ENCODE results near the gene ALDH4A1. TPM values are rescaled to one million over a fixed set of nuclear protein-coding genes. Genes with fewer than 3 reads are reported as not detected.

Gene ALDH4A1
- total RNA-seq, 2 donors from 2014 or later, result 4.7 to 15.5 TPM

DNA sequence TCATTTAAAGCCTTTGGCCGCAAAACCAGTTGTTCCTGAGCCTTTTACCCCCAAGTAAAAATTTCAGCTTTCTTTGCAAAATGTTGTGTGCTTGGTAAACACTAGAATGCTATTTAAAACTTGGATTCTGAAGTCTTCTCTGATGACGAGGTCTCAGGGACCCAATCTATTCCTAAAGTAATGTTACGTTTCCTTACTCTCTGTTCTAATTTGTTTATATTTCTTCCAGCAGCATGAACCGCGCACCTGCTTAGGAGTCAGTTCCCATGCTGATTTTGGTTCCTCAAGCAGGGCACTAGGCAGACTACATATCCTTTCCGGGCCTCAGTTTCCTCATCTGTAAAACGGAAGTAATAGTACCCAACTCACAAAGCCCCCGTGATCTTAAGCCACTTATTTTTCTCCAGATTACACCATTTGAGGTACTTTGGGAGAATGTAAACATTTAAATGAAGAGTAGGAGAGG is 969 bp upstream of the ALDH4A1 start:
- H3K36me3 ChIP-seq (replicated peaks in 1 of 2; ENCODE audit: insufficient read depth in 1 of 2, low read depth in 2 of 2), result peaks cover 0 to 3% of the 10 kb centered on the region in 2 donors
- H3K4me3 ChIP-seq, result peak overlapping the region in 1 of 2 donors; percentile 57
- DNase-seq, result no peak
- TF ChIP-seq, protein P1, sequence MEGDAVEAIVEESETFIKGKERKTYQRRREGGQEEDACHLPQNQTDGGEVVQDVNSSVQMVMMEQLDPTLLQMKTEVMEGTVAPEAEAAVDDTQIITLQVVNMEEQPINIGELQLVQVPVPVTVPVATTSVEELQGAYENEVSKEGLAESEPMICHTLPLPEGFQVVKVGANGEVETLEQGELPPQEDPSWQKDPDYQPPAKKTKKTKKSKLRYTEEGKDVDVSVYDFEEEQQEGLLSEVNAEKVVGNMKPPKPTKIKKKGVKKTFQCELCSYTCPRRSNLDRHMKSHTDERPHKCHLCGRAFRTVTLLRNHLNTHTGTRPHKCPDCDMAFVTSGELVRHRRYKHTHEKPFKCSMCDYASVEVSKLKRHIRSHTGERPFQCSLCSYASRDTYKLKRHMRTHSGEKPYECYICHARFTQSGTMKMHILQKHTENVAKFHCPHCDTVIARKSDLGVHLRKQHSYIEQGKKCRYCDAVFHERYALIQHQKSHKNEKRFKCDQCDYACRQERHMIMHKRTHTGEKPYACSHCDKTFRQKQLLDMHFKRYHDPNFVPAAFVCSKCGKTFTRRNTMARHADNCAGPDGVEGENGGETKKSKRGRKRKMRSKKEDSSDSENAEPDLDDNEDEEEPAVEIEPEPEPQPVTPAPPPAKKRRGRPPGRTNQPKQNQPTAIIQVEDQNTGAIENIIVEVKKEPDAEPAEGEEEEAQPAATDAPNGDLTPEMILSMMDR (IDR thresholded peaks at IDR 0.05), result no peak
- no peak for TF ChIP-seq POLR2A (IDR thresholded peaks at IDR 0.05)
- no peaks in the 10 kb centered on the region for H3K27me3 ChIP-seq
- intact Hi-C loops (cut with DNase I), result loop anchor here (10.0 kb wide), 1 partner anchor 51 kb away; the partner anchor contains the start of gene IFFO2
- no peak for ATAC-seq
- H3K4me1 ChIP-seq, result peaks cover 36% of the 10 kb centered on the region
- 14% methylated on average over 8 of the region's 8 CpGs for WGBS, 2 donors
- peak overlapping the region; percentile 79 to 89 (median 87) for H3K27ac ChIP-seq
- H3K9me3 ChIP-seq, result no peaks in the 10 kb centered on the region

DNA sequence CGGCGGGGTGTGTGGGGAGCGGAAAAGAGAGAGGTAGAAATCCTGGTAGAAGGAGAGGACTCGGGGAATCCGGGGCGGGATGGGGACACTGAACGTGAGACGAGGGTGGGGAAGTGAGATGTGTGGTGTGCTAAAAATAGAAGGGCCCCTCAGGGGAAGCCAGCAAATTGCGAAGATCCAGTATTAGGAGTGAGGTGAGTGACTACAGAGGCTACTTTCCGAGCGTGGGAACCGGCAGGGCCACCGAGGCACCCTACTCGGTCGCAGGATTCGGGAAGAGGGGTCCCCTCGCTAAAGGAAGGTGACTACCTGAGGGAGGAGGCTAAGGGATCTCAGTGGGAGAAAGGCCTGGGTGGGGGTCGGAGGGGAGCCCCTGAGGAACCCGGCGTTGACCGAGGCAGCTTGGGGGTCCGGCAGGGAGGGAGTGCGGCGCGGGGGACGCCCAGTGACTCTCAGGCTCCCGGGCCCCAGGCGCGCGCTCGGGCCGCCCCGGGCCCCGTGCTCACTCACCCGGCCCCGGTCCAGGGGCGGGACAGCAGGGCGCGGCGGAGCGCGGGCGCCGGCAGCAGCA is 318 bp downstream of the ALDH4A1 start:
- intact Hi-C loops (cut with DNase I), result loop anchor here (10.0 kb wide), 1 partner anchor 53 kb away; the partner anchor contains the start of gene IFFO2
- Histone ChIP-seq H3K27me3 (no peaks in the 10 kb centered on the region), H3K36me3 (replicated peaks in 1 of 2; ENCODE audit: insufficient read depth in 1 of 2, low read depth in 2 of 2) (no peaks in the 10 kb centered on the region), H3K4me1 (peaks cover 29% of the 10 kb centered on the region), H3K27ac (peak overlapping the region in 3 of 4 donors; percentile 86 to 89 (median 88)), H3K9me3 (no peaks in the 10 kb centered on the region), H3K4me3 (peak overlapping the region; percentile 35 to 44)
- ATAC-seq (no peak), DNase-seq (no peak)
- TF ChIP-seq, protein P1 (IDR thresholded peaks at IDR 0.05), result no peak
- no peak for TF ChIP-seq POLR2A (IDR thresholded peaks at IDR 0.05)
- WGBS, 2 donors, result 1 to 2% methylated on average over 17 to 42 of the region's 44 CpGs

DNA sequence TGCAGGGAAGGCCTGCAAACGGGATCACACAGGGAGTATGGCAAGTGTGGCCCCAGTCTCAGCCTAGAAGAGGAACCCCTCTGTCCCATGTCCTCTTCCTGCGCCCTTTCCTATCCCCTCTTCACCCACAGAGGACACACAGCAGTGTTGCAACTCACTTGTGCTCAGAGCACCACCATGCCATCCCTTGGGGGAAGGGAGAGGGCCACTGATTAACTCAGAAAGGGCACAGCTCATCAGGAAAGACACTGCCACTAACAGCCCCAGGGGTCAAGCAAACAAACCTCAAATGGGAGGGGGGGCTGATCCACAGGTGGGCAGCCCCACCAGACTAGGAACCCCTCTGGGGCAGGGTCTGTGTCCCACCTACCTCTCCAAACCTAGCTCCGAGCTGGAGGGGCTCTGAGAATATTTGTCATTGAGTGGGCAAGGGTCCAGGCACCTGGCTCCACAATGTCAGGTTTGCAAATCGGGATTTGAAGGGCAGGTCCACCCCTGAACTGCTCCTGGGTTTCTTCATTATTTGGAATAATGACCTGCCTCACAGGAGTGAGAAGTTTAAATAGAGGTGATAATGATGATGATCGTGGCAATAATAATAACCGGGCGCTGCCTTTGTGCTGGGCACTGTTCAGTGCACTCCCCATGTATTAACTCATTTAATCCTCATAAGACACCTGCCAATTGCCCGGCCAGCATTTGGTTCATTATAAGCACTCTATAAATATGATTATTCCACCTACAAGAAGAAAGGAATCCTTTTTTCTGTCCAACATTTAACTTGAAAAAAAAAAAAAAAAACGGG is 1.0 kb downstream of the ALDH4A1 start:
- Histone ChIP-seq H3K27ac (no peak overlapping the region), H3K4me1 (peaks cover 25% of the 10 kb centered on the region), H3K4me3 (no peak overlapping the region), H3K9me3 (no peaks in the 10 kb centered on the region), H3K36me3 (replicated peaks in 1 of 2; ENCODE audit: insufficient read depth in 1 of 2, low read depth in 2 of 2) (no peaks in the 10 kb centered on the region), H3K27me3 (no peaks in the 10 kb centered on the region)
- no peak for DNase-seq
- TF ChIP-seq, protein P1 (IDR thresholded peaks at IDR 0.05), result no peak
- TF ChIP-seq POLR2A (IDR thresholded peaks at IDR 0.05), result no peak
- ATAC-seq, result no peak
- intact Hi-C loops (cut with DNase I), result loop anchor here (10.0 kb wide), 1 partner anchor 53 kb away; the partner anchor contains the start of gene IFFO2
- 25 to 32% methylated on average over 9 of the region's 9 CpGs for WGBS, 2 donors

DNA sequence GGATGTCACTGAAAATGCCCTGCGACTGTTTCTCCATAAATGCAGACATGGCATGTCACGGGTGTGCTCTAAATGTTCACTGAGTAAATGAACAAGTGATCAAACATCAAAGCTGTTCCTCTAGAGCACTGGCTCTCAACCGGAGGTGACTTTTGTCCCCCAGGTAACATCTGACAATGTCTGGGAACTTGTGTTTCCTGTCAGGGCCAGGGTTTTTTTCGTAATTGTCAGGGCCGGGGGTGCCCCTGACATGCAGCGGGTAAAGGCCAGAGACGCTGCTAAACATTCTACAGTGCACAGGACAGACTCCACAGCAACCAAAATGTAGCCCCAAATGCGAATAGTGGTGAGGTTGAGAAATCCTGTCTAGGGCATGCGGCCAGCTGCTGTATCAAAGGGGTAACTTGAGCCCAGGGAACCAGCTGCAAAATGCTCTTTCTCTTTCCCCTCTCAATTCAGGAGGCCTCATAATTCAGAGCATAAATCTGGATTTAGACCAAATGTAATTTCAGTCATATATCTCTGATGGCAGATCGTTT is 2.0 kb downstream of the ALDH4A1 start:
- Histone ChIP-seq H3K27ac (no peak overlapping the region), H3K4me3 (no peak overlapping the region), H3K27me3 (no peaks in the 10 kb centered on the region), H3K9me3 (no peaks in the 10 kb centered on the region), H3K36me3 (replicated peaks in 1 of 2; ENCODE audit: insufficient read depth in 1 of 2, low read depth in 2 of 2) (no peaks in the 10 kb centered on the region), H3K4me1 (peaks cover 25% of the 10 kb centered on the region)
- DNase-seq, result no peak
- ATAC-seq, result no peak
- TF ChIP-seq POLR2A (IDR thresholded peaks at IDR 0.05), result no peak
- TF ChIP-seq, protein P1 (IDR thresholded peaks at IDR 0.05), result no peak
- WGBS, 2 donors, result 77 to 80% methylated on average over 10 of the region's 10 CpGs
- intact Hi-C loops (cut with DNase I), result loop anchor here (10.0 kb wide), 1 partner anchor 54 kb away; the partner anchor contains the start of gene IFFO2
